Activated naive CD4-positive, alpha-beta T cell treated with anti-CD3 and anti-CD28 coated beads, Interleukin-2, amount 50 U/mL, for 72 hours (primary cell): ENCODE measurements around the gene FKBP5. TPM values are rescaled to one million over a fixed set of nuclear protein-coding genes. Genes with fewer than 3 reads are reported as not detected.

ENCODE experiments used
- ATAC-seq, 2 donors: fragments of 150-1000 bp; cut with Tn5 transposase; 2 replicates each; pipeline ENCODE4 v1.10.0; 2021; ENCODE audit warnings: mild to moderate bottlenecking in 2 of 2, moderate library complexity in 2 of 2
- DNase-seq, 2 donors: peaks; one replicate each; pipeline ENCODE4 v3.0.0; 2021 to 2022; ENCODE audit warnings: low spot score in 2 of 2
- H3K27ac Mint-ChIP-seq, 2 donors: one replicate each; pipeline ENCODE4 v1.8.0; 2022; ENCODE audit warnings: mild to moderate bottlenecking in 2 of 2, mixed read lengths in 2 of 2
- H3K36me3 Mint-ChIP-seq, 2 donors: one replicate each; pipeline ENCODE4 v1.8.0; 2022; ENCODE audit warnings: mixed read lengths in 2 of 2
- H3K9me3 Mint-ChIP-seq, 2 donors: one replicate each; pipeline ENCODE4 v1.8.0; 2022; ENCODE audit warnings: mixed read lengths in 2 of 2
- total RNA-seq, 2 donors: library from RNA; stranded (reverse); gene quantifications; one replicate each; pipeline ENCODE4 v1.2.3, GENCODE V29; 2022

The FKBP5 gene
- total RNA-seq, 2 donors from 2014 or later: 70.1 to 229 TPM

DNA sequence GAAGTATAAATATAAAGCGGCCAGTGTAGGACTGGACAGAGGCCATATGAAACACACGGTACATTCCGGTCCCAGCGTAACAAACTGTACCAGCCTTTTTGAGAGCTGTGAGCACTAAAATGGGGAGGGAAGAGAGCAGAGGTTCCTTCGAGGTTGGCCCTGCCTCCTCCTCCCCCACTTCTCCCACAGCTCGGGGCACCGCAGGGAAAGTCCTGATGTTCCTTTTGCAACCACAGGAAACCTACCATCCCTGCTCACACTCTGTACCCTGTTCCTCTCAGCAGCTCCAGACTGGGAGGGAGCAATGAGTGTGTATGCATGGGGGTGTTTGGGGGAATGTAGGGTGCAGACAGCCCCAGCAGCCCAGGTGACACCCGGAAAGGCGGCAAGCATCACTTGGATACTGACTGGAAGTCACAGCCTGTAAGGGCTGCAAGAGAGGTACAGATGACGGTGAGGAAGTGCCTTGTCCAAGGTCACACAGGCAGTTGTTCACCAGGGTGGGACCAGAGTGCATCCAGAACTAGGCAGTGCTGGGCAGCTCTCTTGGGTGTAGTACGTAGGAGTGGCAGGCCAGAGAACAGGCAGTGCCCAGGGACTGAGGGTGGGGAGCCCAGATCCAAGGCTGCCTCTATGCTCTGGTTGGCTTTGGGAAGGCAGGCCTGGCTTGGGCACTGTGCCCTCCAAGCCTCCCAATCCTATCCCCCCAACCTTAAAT lies 37.2 kb upstream of the FKBP5 start:
- DNase-seq: no peak
- H3K27ac Mint-ChIP-seq: peak overlapping the region; percentile 69 to 78
- H3K36me3 Mint-ChIP-seq: no peaks in the 10 kb centered on the region
- ATAC-seq: peak; percentile 6 to 36
- H3K9me3 Mint-ChIP-seq: no peaks in the 10 kb centered on the region

DNA sequence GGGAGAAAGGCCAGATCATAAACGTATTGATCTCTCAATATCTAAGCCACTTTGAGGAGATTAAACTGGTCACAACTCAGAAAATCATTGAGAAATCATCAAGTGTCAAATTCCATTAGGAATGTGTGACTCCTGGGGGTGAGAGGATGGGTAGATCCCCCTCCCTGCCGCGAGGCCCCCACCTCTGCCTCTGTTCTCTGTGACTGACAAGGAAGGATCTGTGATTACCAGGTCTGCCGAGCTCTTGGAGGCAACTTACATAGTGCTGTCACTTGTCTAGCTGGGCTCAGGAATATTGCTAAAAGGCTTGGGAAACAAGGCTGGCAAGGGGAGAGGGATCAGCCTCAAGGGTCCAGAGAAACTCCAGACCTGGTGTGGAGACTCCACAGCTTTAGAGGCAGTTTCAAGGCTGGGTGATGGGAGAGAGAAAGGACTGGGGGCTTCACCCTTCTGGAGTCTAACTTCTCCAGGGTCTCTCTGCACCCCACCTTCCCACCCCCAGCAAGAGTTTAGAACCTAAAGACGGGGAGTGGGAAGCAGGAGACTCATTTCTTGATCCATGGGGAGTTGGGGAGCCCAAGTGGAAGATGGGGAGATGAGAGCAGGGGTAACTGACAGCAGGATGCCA lies 36.5 kb upstream of the FKBP5 start:
- Mint-ChIP-seq H3K27ac (no peak overlapping the region), H3K9me3 (no peaks in the 10 kb centered on the region), H3K36me3 (no peaks in the 10 kb centered on the region)
- ATAC-seq (no peak), DNase-seq (no peak)

DNA sequence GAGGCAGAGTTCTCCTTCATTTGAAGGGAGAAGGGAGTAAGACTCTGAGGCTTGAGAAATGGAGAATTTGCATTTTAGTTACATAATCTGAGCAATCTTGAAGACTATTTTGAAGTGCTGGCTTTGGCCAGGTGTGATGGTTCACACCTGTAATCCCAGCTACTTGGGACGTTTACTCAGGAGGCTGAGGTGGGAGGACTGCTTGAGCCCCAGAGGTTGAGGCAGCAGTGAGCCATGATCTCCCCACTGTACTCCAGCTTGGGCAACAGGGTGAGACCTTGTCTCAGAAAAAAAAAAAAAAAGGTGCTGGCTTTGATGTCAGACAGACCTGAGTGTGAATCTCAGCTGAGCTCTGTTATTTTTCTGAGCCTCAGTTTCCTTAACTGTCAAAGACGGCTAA lies 35.8 kb upstream of the FKBP5 start:
- DNase-seq: no peak
- no peaks in the 10 kb centered on the region for H3K36me3 Mint-ChIP-seq
- no peak overlapping the region for H3K27ac Mint-ChIP-seq
- ATAC-seq: no peak
- H3K9me3 Mint-ChIP-seq: no peaks in the 10 kb centered on the region

DNA sequence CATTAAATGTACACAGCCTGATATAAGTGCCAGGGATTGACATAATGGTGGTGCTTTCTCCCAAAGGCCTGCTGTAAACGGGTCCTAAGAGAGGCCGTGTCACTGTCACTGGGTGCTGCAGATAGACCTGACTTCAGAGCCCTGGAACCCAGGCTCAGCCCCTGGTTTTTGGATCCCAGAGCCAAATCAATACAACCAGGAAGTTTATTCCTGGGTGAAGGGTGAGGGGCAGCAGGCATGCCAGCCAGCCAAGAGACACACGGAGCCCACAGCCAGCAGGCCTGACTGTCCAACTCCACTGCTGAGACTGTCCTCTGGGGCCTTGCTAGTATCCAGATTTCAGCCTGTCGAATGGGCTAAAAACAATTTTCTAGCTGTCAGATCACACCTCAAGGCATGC lies 35.3 kb upstream of the FKBP5 start:
- no peak for DNase-seq
- ATAC-seq: no peak
- Mint-ChIP-seq H3K9me3 (no peaks in the 10 kb centered on the region), H3K36me3 (no peaks in the 10 kb centered on the region), H3K27ac (no peak overlapping the region)

DNA sequence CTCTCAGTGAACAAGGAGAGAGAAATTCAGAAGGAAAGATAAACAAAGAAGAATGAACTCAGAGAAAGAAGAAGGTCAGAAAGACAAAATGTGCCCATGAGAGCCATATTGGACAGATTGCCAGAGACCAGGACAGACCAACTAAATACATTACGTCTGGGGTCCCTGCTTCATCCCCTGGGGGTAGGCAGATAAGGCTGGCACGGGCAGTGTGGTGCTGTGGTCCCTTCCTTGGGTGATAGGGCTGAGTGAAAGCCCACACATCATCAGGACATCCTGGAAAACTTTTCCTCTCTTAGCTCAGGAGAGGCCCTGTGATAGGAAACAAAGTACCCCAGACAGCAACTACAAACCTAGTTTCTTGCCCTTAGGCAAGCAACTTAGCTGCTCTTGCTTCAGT lies 34.9 kb upstream of the FKBP5 start:
- H3K36me3 Mint-ChIP-seq: no peaks in the 10 kb centered on the region
- DNase-seq (no peak), ATAC-seq (no peak)
- H3K27ac Mint-ChIP-seq: no peak overlapping the region
- H3K9me3 Mint-ChIP-seq: no peaks in the 10 kb centered on the region

DNA sequence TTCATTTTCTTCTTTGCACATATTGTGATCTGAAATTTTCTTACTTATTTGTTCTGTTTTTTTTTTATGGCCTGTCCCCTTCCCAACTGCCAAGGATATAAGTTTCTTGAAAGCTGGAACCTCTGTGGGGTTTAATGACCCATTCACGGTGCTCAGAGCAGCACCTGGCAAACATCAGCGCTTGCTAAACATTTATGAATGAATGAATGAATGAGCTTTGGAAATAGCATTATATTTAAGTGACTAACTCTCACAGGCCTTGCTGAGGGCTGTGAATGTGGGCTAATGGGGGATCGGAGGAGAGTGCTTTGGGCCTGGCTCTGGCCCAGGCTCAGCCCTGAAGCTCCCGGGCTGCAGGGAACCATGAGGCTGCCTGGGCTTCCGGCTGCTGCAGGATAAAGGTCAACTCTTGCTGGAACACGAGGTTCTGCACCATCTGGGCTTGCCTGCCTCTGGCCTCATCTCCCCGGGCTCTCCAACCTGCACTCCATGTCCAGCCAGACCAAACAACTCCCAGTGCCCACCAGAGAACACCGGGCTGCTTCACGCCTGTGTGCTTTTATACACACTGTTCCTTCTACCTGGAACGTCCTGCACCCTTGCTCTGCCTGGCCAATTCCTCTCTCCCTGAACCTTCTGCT lies 33.5 kb upstream of the FKBP5 start:
- peaks cover 0 to 6% of the 10 kb centered on the region in 2 donors for H3K36me3 Mint-ChIP-seq
- no peak overlapping the region for H3K27ac Mint-ChIP-seq
- no peak for DNase-seq
- no peaks in the 10 kb centered on the region for H3K9me3 Mint-ChIP-seq
- ATAC-seq: no peak

DNA sequence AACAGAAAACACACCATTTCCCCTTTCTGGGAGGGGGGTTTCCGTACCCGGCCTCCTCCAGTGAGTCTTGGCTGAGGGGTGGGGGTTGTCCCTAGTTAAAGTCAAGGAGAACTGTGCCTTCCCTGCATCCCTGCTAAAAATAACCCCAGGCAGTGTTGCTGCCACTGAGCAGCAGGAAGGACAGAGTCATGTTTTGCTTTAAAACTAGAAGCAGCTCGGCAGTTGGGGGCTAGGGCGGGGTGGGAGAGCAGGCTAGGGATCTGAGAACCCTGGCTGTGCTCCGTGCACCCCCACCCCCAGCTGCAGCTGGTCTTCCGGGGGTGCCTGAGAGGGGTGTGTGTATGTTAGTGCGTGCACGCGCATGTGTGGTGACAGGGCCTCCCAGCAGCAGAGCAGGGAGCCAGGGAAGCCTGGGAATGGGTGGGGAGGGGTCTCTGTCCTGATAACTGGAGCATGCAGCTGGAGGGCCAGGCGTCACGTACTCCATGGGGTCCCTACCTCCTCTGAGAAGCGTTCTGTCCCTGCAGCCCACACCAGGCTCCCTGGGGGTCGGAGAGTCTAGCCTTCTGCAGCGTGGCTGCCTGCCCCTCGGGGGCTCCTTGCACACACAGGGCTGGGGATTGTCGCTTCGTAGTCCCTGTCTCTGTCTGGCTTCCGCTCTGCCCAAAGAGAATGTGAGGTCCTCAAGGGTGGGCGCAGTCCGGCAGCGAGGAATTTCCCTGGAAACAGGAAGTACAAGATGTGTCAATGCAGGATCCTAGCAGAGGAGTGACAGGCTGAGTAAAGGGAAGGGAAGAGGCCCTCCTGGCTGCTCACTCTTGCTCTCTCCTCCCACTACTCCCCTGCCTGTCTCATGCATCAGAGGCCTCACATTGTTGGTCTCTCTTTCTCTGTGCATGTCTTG lies 31.4 kb upstream of the FKBP5 start:
- Mint-ChIP-seq H3K36me3 (peaks cover 0 to 24% of the 10 kb centered on the region in 2 donors), H3K27ac (peak overlapping the region; percentile 86 to 99), H3K9me3 (no peaks in the 10 kb centered on the region)
- no peak for DNase-seq
- ATAC-seq: peak; percentile 42 to 65

DNA sequence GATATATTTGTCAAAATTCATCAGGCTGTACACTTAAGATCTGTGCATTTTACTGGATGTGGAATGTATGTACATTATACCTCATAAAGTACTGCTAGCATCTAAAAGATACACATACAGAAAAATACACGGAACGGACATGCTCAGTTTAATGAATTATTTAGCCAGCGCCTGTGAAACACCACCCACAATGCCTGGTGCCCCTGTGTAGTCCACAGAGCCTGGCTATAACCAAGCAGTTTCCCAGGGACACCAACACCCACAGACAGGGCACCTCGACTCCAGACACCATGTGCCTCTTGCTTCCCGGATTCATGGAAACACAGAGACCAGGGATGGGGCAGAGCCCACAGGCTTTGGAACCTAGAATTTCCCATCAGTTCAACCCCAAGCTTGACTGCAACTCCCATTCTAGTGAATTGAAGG lies 30.7 kb upstream of the FKBP5 start:
- peak overlapping the region; percentile 86 to 99 for H3K27ac Mint-ChIP-seq
- DNase-seq: no peak
- no peaks in the 10 kb centered on the region for H3K9me3 Mint-ChIP-seq
- H3K36me3 Mint-ChIP-seq: peaks cover 0 to 24% of the 10 kb centered on the region in 2 donors
- peak; percentile 19 to 34 for ATAC-seq

DNA sequence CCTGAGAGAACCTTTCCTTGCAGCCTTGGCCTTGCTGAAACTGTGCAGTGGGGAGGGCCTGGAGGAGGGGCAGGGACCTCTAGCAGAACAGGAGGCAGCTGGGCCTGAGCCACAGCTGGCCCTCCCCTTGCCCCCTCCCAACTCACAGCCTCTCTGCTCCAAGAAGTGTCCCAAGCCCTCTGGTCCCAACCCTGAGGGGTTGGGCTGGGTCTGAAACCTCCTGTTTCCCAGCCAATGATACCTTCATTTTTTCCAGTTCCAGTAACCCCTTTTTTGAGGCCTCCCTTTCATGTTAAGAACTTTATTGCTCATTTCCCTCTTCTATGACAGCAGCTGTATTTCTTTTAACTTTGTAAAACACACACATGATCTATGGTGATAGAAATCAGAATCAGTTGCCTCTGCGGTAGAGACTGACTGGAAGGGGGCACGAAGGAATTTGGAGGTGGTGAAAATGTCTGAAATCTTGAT lies 30.2 kb upstream of the FKBP5 start:
- peak overlapping the region; percentile 86 to 99 for H3K27ac Mint-ChIP-seq
- H3K36me3 Mint-ChIP-seq: peaks cover 0 to 24% of the 10 kb centered on the region in 2 donors
- DNase-seq: peak in 1 of 2 donors; percentile 60
- peak; percentile 81 to 87 for ATAC-seq
- H3K9me3 Mint-ChIP-seq: no peaks in the 10 kb centered on the region

DNA sequence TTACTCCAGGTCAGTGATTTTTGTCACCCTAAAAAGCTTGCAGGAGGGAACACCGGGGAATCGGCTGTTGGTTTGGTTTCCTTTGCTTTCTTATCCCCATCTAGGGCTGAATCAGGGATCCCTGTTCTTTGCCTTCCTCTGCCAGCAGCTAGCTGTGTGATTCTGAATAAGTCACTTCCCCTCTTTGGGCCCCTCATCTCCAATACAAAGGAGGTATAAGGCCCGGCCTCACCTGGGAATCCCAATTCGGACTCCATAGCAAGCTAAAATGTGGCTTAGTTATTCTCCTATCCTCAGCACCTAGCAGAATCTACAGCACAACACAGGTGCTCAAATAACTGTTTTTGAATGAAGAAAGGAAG lies 29.6 kb upstream of the FKBP5 start:
- H3K27ac Mint-ChIP-seq: peak overlapping the region; percentile 86 to 99
- peak in 1 of 2 donors; percentile 1 for ATAC-seq

DNA sequence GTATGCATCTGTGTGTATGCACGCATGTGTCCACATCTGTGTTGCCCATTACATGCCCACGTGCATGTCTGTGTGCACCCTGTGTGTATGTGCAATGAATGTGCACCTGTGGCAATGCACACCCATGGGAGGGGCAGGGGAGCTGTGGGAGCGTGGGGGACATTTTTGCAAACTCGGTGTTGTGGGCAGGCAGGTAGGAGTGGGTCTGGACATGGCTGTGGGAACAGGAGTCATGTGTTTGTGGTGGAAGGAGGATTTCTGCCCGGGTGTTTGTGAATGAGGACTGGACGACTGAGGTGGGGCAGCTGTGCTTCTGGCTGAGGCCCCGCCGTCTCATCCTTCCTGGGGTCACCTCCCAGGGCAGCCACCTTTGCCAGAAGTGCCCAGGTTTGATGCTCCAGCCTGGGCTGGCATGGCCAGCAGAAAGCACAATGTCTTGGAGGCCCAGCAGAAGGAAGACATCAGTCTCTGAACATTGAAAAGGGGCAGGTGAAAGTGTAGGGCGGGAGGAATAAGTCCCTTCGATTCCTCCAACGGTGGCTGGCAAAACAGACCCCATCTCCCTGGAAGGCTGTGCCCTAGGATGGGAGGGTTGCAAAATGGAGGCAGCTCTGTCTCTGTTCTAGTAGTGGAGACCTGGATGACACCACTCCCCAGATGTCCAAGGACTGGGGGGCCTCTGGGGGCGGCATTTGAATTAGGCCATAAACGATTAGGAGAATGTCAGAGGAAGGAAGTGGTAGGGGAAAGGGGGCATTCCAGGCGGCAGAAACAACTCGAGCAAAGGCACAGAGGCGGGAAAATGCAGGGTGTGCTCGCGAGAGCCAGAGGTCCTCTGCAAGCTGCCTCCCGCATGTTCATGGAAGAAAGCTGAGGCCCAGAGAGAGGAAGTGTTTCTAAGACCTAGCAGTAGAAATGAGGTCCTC lies 29.0 kb upstream of the FKBP5 start:
- no peaks in the 10 kb centered on the region for H3K9me3 Mint-ChIP-seq
- ATAC-seq (no peak), DNase-seq (no peak)
- H3K36me3 Mint-ChIP-seq: peaks cover 0 to 24% of the 10 kb centered on the region in 2 donors
- peak overlapping the region; percentile 86 to 99 for H3K27ac Mint-ChIP-seq

More for the DNA sequence above, 29.6 kb upstream of the FKBP5 start:
- DNase-seq: no peak
- Mint-ChIP-seq H3K9me3 (no peaks in the 10 kb centered on the region), H3K36me3 (peaks cover 0 to 24% of the 10 kb centered on the region in 2 donors)

DNA sequence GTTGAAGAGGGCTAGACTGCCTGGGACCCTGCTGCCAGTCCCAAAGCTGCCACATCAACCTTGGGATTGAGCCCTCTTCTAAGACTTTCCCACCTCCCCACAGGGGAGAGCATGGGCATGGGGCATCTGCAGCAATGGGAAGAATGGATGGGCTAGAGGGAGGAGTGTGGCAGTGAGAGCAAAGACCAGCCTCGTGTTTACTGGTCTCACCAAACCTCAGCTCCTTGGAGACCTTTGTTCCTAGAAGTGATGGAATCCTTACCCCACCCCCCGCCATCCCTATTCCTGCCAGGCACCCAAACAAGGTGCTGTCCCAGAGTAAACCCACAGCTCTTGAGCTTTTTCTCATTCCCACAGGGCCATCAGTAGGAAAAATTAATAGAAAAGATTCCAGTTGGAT lies 28.1 kb upstream of the FKBP5 start:
- DNase-seq: no peak
- Mint-ChIP-seq H3K27ac (no peak overlapping the region), H3K9me3 (no peaks in the 10 kb centered on the region), H3K36me3 (peaks cover 0 to 24% of the 10 kb centered on the region in 2 donors)
- ATAC-seq: no peak

DNA sequence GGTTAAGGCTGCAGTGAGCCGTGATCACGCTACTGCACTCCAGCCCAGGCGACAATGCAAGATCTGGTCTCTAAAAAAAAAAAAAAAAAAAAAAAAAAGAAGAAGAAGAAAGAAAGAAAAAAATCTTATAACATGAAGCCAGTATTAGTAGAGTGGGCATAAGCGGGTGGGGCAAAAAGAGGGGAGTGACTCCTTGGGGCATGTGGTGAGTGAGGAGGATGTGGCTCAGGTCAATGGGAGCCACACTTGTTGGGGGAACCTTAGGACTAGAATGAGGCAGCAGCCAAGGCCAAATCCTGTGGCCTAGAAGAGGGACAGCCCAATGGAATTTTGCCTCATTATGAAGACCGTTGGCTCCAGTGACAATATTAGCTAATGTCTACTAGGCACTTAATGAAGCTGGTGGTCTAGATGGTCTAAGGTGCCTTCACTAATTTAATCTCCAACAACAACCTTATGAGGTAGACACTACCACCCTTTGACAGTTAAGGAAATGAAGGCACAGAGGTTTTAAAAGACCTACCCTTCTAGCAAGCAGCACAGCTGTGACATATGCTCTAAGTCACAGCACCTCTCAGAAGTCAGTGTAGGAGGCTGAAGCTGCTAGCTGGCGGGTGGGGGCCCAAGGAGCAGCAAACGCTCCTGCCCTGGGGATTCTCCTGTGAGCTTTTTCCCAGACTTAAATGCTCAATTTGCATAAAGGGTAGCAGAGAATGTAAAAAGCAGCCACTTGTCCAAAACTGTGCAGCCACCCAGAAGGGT lies 24.5 kb upstream of the FKBP5 start:
- H3K27ac Mint-ChIP-seq: no peak overlapping the region
- no peak for ATAC-seq

DNA sequence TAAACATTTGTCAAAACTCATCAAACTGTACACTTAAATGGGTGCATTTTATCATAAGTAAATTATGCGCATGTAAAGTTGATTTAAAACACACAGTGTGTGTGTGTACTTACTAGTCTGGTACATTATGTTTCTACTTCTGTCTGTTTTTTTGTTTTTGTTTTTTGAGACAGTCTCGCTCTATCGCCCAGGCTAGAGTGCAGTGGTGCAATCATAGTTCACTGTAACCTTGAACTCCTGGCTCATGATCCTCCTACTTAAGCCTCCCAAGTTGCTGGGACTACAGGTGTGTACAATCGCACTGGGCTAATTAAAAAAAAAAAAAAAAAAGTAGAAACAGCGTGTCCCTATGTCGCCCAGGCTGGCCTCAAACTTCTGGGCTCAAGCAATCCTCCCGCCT lies 23.0 kb upstream of the FKBP5 start:
- DNase-seq (no peak), ATAC-seq (no peak)
- Mint-ChIP-seq H3K36me3 (peaks cover 0 to 21% of the 10 kb centered on the region in 2 donors), H3K9me3 (no peaks in the 10 kb centered on the region), H3K27ac (no peak overlapping the region)

More for the DNA sequence above, 24.5 kb upstream of the FKBP5 start:
- DNase-seq: no peak
- Mint-ChIP-seq H3K36me3 (peaks cover 0 to 30% of the 10 kb centered on the region in 2 donors), H3K9me3 (no peaks in the 10 kb centered on the region)

DNA sequence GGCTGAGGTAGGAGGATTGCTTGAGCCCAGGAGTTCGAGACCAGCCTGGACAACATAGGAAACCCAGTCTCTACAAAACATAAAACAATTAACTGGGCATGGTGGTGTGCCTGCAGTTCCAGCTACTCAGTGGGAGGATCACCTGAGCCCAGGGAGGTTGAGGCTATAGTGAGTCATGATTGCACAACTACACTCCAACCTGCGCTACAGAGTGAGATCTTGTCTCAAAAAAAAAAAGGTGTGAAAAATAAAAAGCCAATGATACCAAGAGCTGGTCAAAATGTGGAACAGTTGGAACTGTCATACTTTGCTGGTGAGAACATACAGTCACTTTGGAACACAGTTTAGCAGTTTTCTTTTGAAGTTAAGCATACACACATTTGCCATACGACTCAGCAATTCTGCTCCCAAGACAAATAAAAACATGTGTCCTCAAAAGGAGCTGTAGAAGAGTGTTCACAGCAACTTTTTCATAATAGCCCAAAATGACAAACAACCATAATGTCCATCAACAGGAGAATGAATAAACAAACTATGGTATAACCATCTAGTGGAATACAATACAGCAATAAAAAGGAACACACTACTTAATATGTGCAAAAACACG lies 21.6 kb upstream of the FKBP5 start:
- DNase-seq (peak in 1 of 2 donors; percentile 55), ATAC-seq (peak; percentile 97 to 99)
- peaks cover 0 to 7% of the 10 kb centered on the region in 2 donors for H3K36me3 Mint-ChIP-seq
- H3K27ac Mint-ChIP-seq: peak overlapping the region in 1 of 2 donors; percentile 77
- H3K9me3 Mint-ChIP-seq: no peaks in the 10 kb centered on the region
